ENCODE measurements around the gene IFNA16. TPM values are rescaled to one million over a fixed set of nuclear protein-coding genes. Genes with fewer than 3 reads are reported as not detected.
A peak's percentile ranks its signal among the peaks of the same experiment; 100 is the strongest.
"Not testable (repeated sequence)": the region's sequence is repeated elsewhere in the genome, so short reads cannot be mapped to it uniquely, and the experiment has no call there.

IFNA16 gene
- total RNA-seq, 1 donor from 2014 or later = not detected

DNA sequence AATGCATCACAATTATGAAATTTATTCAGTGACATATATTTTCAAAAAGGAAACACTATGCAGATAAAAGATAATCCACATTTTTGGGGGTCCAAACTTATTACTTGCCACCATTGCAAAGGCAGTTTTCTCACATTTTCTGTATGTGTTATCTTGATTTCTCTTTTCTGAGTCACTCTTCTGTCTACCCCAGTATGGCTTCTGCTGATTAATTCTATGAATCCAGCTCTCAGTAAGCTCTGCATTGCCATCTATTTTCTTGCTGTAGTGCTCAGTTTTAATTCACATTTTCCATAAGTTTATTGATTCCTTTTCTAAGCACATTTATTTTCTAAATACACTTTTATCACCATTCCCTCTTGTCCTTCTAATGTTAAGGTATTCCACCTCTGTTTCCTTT lies 11.9 kb downstream of the IFNA16 start:
- FAIRE-seq (no peak), DNase-seq (ENCODE audit: low spot score in 2 of 2) (no peak)

DNA sequence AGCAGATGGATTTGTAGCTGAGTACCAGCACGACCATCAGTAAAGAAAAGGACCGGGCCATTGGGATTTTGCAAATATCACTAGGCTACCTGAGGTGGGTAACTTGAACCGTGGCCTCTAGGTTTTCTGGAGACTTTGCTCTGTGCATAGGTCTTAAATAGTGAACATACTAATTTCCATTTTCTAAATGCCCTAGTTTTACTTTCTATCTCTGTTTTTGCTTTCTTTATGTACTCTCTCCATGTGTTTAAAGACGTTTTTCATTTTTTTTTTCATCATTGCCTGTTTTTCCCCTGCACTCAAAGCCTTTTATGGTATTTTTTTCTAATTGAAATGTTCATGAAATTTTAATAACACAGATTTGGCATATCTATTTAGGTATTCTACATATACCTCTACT lies 15.0 kb downstream of the IFNA16 start, which contains the start of gene IFNA7:
Gene IFNA7 (minus strand): TSS at position 101 of the 400 bp plus-strand sequence. CDS start 40 bp downstream, at position 61.
- DNase-seq (ENCODE audit: low spot score in 2 of 2); FAIRE-seq: not testable (repeated sequence)

DNA sequence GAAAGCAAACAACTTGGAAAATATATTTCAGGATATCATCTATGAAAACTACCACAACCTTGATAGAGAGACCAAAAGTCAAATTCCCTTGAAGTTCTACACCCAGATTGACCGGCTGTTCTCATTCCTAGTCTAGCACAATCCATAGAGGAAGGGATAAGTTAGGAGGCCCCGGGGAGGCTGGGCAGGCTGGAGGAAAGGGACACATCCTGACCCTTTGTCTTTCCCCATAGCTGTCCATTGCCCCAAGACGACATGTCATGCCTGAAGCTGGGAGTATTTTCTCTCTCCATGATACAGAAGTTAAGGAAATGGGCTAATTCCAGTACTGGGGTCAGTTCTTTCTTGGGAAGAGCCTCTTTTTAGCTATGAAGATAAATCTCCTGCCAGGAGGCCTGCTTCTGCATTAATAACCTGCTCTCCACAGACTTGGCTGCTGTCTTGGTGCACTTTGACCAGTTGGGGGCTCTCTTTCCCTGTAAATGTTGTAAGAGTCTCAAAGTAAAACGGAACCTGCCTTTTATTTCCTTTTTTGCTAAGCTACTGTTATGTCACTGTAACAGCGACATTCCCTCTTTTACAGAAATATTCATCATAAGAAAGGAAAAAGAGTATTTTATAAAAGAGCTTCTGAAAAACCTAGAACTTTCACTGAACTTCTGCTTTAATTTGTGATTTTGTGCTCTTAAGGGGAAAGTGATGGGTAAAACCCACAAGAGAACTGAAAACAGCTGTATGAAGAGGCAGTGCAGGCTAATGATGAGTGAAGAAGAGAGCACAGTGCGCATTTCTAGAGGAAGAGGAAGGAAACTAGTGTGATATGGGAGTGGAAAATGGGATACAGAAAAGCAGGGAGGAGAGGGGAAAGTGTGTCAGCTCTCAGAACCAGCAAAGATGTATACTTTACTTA lies 22.0 kb downstream of the IFNA16 start:
- not testable (repeated sequence) for DNase-seq (ENCODE audit: low spot score in 2 of 2); FAIRE-seq

DNA sequence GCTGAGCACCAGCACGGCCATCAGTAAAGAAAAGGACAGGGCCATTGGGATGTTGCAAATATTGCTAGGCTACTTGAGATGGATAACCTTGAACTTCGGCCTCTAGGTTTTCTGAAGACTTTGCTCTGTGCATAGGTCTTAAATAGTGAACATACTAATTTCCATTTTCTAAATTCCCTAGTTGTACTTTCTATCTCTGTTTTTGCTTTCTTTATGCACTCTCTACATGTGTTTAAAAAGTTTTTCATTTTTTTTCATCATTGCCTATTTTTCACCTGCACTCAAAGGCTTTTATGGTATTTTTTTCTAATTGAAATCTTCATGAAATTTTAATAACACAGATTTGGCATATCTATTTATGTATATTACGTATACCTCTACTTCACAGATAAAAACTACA lies 29.6 kb downstream of the IFNA16 start, which contains the start of gene IFNA4:
Gene IFNA4 (minus strand): TSS at position 101 of the 400 bp plus-strand sequence. CDS start 56 bp downstream, at position 45.
- not testable (repeated sequence) for DNase-seq (ENCODE audit: low spot score in 2 of 2); FAIRE-seq

DNA sequence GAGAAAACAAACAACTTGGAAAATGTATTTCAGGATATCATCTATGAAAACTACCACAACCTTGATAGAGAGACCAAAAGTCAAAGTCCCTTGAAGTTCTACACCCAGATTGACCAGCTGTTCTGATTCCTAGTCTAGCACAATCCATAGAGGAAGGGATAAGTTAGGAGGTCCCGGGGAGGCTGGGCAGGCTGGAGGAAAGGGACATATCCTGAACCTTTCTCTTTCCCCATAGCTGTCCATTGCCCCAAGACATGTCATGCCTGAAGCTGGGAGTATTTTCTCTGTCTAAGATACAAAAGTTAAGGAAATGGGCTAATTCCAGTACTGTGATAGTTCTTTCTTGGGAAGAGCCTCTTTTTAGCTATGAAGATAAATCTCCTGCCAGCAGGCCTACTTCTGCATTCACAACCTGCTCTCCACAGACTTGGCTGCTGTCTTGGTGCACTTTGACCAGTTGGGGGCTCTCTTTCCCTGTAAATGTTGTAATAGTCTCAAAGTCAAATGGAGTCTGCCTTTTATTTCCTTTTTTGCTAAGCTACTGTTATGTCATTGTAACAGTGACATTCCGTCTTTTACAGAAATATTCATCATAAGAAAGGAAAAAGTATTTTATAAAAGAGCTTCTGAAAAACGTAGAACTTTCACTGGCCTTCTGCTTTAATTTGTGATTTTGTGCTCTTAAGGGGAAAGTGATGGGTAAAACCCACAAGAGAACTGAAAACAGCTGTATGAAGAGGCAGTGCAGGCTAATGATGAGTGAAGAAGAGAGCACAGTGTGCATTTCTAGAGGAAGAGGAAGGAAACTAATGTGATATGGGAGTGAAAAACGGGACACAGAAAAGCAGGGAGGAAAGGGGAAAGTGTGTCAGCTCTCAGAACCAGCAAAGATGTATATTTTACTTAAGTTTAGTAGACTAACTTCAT lies 34.0 kb downstream of the IFNA16 start:
- FAIRE-seq = peak; percentile 70
- not testable (repeated sequence) for DNase-seq (ENCODE audit: low spot score in 2 of 2)

DNA sequence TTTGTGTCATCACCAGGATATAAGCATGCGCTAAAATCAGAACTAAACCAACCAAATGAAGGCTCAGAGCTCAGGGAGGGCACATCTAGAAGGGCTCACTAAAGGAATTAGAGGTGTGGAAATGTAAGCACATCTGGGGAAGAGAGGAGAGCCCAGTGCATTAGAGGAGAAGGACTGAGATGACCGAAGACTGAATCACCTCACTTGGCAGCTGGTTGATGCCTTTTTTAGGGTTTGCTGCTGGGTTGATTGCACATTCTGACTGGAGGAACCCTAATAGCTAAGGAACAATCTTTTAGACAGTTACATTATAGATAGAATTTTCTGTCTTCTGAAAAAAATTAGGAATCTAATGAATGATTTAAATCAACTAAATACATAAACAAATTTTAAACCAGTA lies 42.4 kb downstream of the IFNA16 start:
- FAIRE-seq (no peak), DNase-seq (ENCODE audit: low spot score in 2 of 2) (no peak)

DNA sequence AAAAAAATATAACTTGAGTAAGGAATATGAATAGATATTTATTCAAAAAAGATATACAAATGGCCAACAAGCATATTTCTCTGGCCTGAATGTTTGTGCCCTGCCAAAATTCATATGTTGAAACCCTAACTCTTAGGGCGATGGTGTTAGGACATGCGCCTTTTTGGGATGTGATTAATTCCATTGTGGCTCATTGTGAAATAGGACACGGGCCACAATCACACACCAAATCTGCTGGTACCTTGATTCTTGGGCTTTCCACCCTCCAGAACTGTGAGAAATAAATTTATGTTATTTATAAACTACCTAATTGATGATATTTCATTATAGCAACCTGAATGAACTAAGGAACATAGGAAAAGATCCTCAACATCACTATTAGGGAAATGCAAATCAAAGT lies 45.0 kb downstream of the IFNA16 start:
- no peak for DNase-seq (ENCODE audit: low spot score in 2 of 2)
- FAIRE-seq = no peak

DNA sequence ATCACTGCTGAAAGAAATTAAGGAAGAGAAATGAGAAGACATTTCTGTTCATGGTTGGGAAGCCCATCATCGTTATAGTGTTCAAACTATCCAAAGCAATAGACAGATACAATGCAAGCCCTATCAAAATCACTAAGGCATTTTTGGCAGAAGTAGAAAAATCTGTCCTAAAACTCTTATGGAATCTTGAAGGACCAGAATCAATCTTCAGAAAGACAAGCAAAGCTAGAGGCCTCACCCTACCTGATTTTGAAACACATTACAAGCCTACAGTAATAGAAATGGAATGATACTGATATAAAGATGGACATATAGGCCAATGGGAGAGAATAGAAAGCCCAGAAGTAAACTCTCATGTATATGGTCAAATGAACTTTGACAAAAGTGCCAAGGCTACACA lies 45.8 kb downstream of the IFNA16 start:
- DNase-seq (ENCODE audit: low spot score in 2 of 2) (no peak), FAIRE-seq (no peak)

DNA sequence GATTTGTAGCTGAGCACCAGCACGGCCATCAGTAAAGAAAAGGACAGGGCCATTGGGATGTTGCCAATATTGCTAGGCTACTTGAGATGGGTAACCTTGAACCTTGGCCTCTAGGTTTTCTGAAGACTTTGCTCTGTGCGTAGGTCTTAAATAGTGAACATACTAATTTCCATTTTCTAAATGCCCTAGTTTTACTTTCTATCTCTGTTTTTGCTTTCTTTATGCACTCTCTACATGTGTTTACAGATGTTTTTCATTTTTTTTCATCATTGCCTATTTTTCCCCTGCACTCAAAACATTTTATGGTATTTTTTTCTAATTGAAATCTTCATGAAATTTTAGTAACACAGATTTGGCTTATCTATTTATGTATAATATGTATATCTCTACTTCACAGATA lies 50.6 kb downstream of the IFNA16 start, which contains the start of gene IFNA21:
Gene IFNA21 (minus strand): TSS at position 101 of the 400 bp plus-strand sequence. CDS start 48 bp downstream, at position 53.
- FAIRE-seq; DNase-seq (ENCODE audit: low spot score in 2 of 2): not testable (repeated sequence)

Other genes starting within 250 kb of the IFNA16 start
- gene HACD4, start 185.7 kb downstream of the IFNA16 start, total RNA-seq = 0.41 TPM
- gene IFNB1, start 139.4 kb downstream of the IFNA16 start, total RNA-seq = not detected
- not detected for gene IFNW1, start 75.5 kb downstream of the IFNA16 start, total RNA-seq
- gene IFNA21, start 50.7 kb downstream of the IFNA16 start, total RNA-seq = not detected
- gene IFNA4, start 29.7 kb downstream of the IFNA16 start, total RNA-seq = not detected
- not detected for gene IFNA7, start 15.1 kb downstream of the IFNA16 start, total RNA-seq
- gene IFNA10, start 10.2 kb downstream of the IFNA16 start, total RNA-seq = not detected
- gene IFNA17, start 10.9 kb upstream of the IFNA16 start, total RNA-seq = not detected
- not detected for gene IFNA14, start 22.7 kb upstream of the IFNA16 start, total RNA-seq
- not detected for gene IFNA5, start 88.0 kb upstream of the IFNA16 start, total RNA-seq
- gene KLHL9, start 118.1 kb upstream of the IFNA16 start, total RNA-seq = 71.7 TPM
- gene IFNA6, start 133.6 kb upstream of the IFNA16 start, total RNA-seq = not detected
- not detected for gene IFNA13, start 150.7 kb upstream of the IFNA16 start, total RNA-seq
- gene IFNA2, start 168.1 kb upstream of the IFNA16 start, total RNA-seq = not detected
- not detected for gene IFNA8, start 191.8 kb upstream of the IFNA16 start, total RNA-seq
- gene IFNA1, start 223.1 kb upstream of the IFNA16 start, total RNA-seq = not detected